SK-N-MC (cell line): ENCODE results near the gene ZNF205.

Experiments used
- DNase-seq: peaks from one replicate; pipeline ENCODE4 v3.0.0-alpha.2; 2011; ENCODE audit warnings: low read depth, low spot score
- H3K27ac ChIP-seq: fragments of 200-600 bp; sonication (generic); 2 replicates; pipeline ENCODE4 v1.5.1; 2016; ENCODE audit warnings: mixed run types
- H3K36me3 ChIP-seq: fragments of 200-600 bp; sonication (generic); 2 replicates; pipeline ENCODE4 v1.6.1; 2017; ENCODE audit warnings: antibody characterized with exemption, low read length, mixed read lengths; ENCODE audit not compliant: insufficient read depth
- H3K4me3 ChIP-seq: fragments of 200-600 bp; sonication (generic); 2 replicates; pipeline ENCODE4 v1.5.1; 2016
- H3K9ac ChIP-seq: fragments of 200-600 bp; sonication (generic); 2 replicates; pipeline ENCODE4 v1.8.0; 2017; ENCODE audit warnings: mixed run types, mixed read lengths; ENCODE audit not compliant: insufficient read length
- H3K9me3 ChIP-seq: fragments of 200-600 bp; sonication (generic); 2 replicates; pipeline ENCODE4 v1.6.1; 2017; ENCODE audit warnings: low read depth, mild to moderate bottlenecking, antibody characterized with exemption, low read length, moderate library complexity, mixed read lengths
- EZH2 ChIP-seq: fragments of 200-600 bp; sonication (generic); IDR thresholded peaks from one replicate; pipeline ENCODE4 v1.6.1; 2017; ENCODE audit warnings: antibody characterized with exemption
- FOXP2 ChIP-seq: optimal IDR thresholded peaks from 2 replicates; pipeline ENCODE3; 2011; ENCODE audit warnings: mild to moderate bottlenecking, moderate library complexity; ENCODE audit not compliant: insufficient read depth; ENCODE audit errors: extremely low read length, control extremely low read depth
- POLR2AphosphoS5 ChIP-seq: IDR thresholded peaks from 2 replicates; pipeline ENCODE4 v1.6.1; 2012; ENCODE audit warnings: mild to moderate bottlenecking, low read depth, low read length, borderline replicate concordance

Gene ZNF205

GRCh38 chr16:3089717-3090592 is 22.4 kb upstream of the ZNF205 start:
- H3K4me3 ChIP-seq, result no peak overlapping the region
- no peak for DNase-seq
- no peak for TF ChIP-seq EZH2
- no peak for TF ChIP-seq POLR2AphosphoS5
- TF ChIP-seq FOXP2, result no peak
- H3K9ac ChIP-seq, result no peak overlapping the region
- H3K27ac ChIP-seq, result no peak overlapping the region
- no peaks in the 10 kb centered on the region for H3K36me3 ChIP-seq
- no peaks in the 10 kb centered on the region for H3K9me3 ChIP-seq

- DNase-seq, result no peak
- Histone ChIP-seq H3K36me3 (no peaks in the 10 kb centered on the region), H3K9ac (no peak overlapping the region), H3K27ac (no peak overlapping the region), H3K9me3 (no peaks in the 10 kb centered on the region), H3K4me3 (no peak overlapping the region)
- TF ChIP-seq FOXP2 (no peak), POLR2AphosphoS5 (no peak), EZH2 (no peak)
These were observed 20.8 kb upstream of the ZNF205 start for GRCh38 chr16:3091551-3091950.

- no peak overlapping the region for H3K9ac ChIP-seq
- H3K36me3 ChIP-seq, result no peaks in the 10 kb centered on the region
- DNase-seq, result no peak
- H3K4me3 ChIP-seq, result no peak overlapping the region
- H3K27ac ChIP-seq, result no peak overlapping the region
- no peak for TF ChIP-seq EZH2
- TF ChIP-seq POLR2AphosphoS5, result no peak
- no peak for TF ChIP-seq FOXP2
- H3K9me3 ChIP-seq, result no peaks in the 10 kb centered on the region
These were observed 19.9 kb upstream of the ZNF205 start for GRCh38 chr16:3092501-3092941.

- no peak overlapping the region for H3K9ac ChIP-seq
- no peaks in the 10 kb centered on the region for H3K36me3 ChIP-seq
- no peak for DNase-seq
- H3K9me3 ChIP-seq, result no peaks in the 10 kb centered on the region
- H3K27ac ChIP-seq, result no peak overlapping the region
- no peak for TF ChIP-seq FOXP2
- TF ChIP-seq POLR2AphosphoS5, result no peak
- TF ChIP-seq EZH2, result no peak
- H3K4me3 ChIP-seq, result no peak overlapping the region
These were observed 17.9 kb upstream of the ZNF205 start for GRCh38 chr16:3094289-3095027.

- no peaks in the 10 kb centered on the region for H3K36me3 ChIP-seq
- H3K9me3 ChIP-seq, result no peaks in the 10 kb centered on the region
- no peak for DNase-seq
- TF ChIP-seq POLR2AphosphoS5, result no peak
- no peak for TF ChIP-seq EZH2
- TF ChIP-seq FOXP2, result no peak
- no peak overlapping the region for H3K27ac ChIP-seq
- H3K4me3 ChIP-seq, result no peak overlapping the region
- no peak overlapping the region for H3K9ac ChIP-seq
These were observed 16.5 kb upstream of the ZNF205 start for GRCh38 chr16:3095869-3096268.

GRCh38 chr16:3096362-3096761 is 16.0 kb upstream of the ZNF205 start:
- DNase-seq, result no peak
- Histone ChIP-seq H3K9ac (no peak overlapping the region), H3K4me3 (no peak overlapping the region), H3K36me3 (no peaks in the 10 kb centered on the region), H3K27ac (no peak overlapping the region), H3K9me3 (no peaks in the 10 kb centered on the region)
- no peak for TF ChIP-seq FOXP2
- TF ChIP-seq POLR2AphosphoS5, result no peak
- no peak for TF ChIP-seq EZH2

- Histone ChIP-seq H3K36me3 (no peaks in the 10 kb centered on the region), H3K9me3 (no peaks in the 10 kb centered on the region), H3K9ac (no peak overlapping the region), H3K4me3 (no peak overlapping the region), H3K27ac (no peak overlapping the region)
- TF ChIP-seq EZH2 (no peak), FOXP2 (no peak), POLR2AphosphoS5 (no peak)
- no peak for DNase-seq
These were observed 15.1 kb upstream of the ZNF205 start for GRCh38 chr16:3097266-3097665.

GRCh38 chr16:3098459-3099394 is 13.7 kb upstream of the ZNF205 start, which contains the start of gene ZSCAN10:
Gene ZSCAN10 (minus strand): TSS chr16:3099294. CDS start chr16:3092937, 6,357 bp downstream.
- Histone ChIP-seq H3K27ac (0 out of 2 replicates have a peak within 1 kb of the TSS, but pooled peaks have one; percentile 25), H3K9me3 (no peaks in the 10 kb centered on the region), H3K4me3 (peak within 1 kb of the TSS; percentile 70), H3K9ac (no peak within 1 kb of the TSS), H3K36me3 (no peaks in the 10 kb centered on the region)
- DNase-seq, result no peak
- no peak for TF ChIP-seq FOXP2
